Lung (tissue), 12 donors: Measurements from ENCODE around the gene MKLN1. TPM values are rescaled to one million over a fixed set of nuclear protein-coding genes. Genes with fewer than 3 reads are reported as not detected.

ENCODE experiments used
- ATAC-seq: fragments of 200-7000 bp; cut with Tn5 transposase; one replicate; pipeline ENCODE4 v1.9.1; 2020; ENCODE audit warnings: moderate number of reproducible peaks; ENCODE audit not compliant: insufficient read depth, low FRiP score
- DNase-seq, 3 donors: peaks; one replicate each; pipeline ENCODE4 v3.0.0-alpha.2; 2013 to 2017
- H3K27ac ChIP-seq, 2 donors: one replicate each; pipeline ENCODE4 v1.5.1; 2013; ENCODE audit warnings: mild to moderate bottlenecking in 2 of 2, moderate library complexity in 2 of 2, control low read depth in 1 of 2, inconsistent platforms in 1 of 2, low read depth in 1 of 2, low read length in 1 of 2
- H3K27me3 ChIP-seq, 3 donors: one replicate each; pipeline ENCODE4 v1.5.1; 2013; ENCODE audit warnings: low read length in 2 of 3; ENCODE audit not compliant: control insufficient read depth in 3 of 3, insufficient read depth in 3 of 3
- H3K36me3 ChIP-seq, 4 donors: one replicate each; pipeline ENCODE4 v1.5.1; 2013; ENCODE audit warnings: low read length in 4 of 4, mild to moderate bottlenecking in 1 of 4, moderate library complexity in 1 of 4; ENCODE audit not compliant: control insufficient read depth in 4 of 4, insufficient read depth in 4 of 4
- H3K4me1 ChIP-seq, 5 donors: one replicate each; pipeline ENCODE4 v1.5.1; 2013; ENCODE audit warnings: low read length in 5 of 5, mild to moderate bottlenecking in 2 of 5, moderate library complexity in 1 of 5; ENCODE audit not compliant: control insufficient read depth in 5 of 5, insufficient read depth in 5 of 5
- H3K4me3 ChIP-seq: one replicate; pipeline ENCODE4 v1.5.1; 2013; ENCODE audit warnings: mild to moderate bottlenecking, control low read depth, moderate library complexity
- H3K9ac ChIP-seq, 2 donors: one replicate each; pipeline ENCODE4 v1.5.1; 2013; ENCODE audit warnings: low read length in 2 of 2, control low read depth in 1 of 2; ENCODE audit not compliant: insufficient read depth in 1 of 2
- H3K9me3 ChIP-seq, 4 donors: one replicate each; pipeline ENCODE4 v1.5.1; 2013; ENCODE audit warnings: low read length in 3 of 4, mild to moderate bottlenecking in 1 of 4, moderate library complexity in 1 of 4; ENCODE audit not compliant: control insufficient read depth in 4 of 4, insufficient read depth in 3 of 4
- CTCF ChIP-seq: IDR thresholded peaks from 2 replicates; pipeline ENCODE4 v1.5.1; 2012; ENCODE audit warnings: mild to moderate bottlenecking; ENCODE audit errors: control extremely low read depth, extremely low read depth
- WGBS, 2 donors: extraction: QIAGEN DNeasy Blood & Tissue Kit; methylation state at CpG; one replicate each; pipeline ENCODE4 v1.1.7; 2013; 5-methylcytosine and 5-hydroxymethylcytosine counted together
- polyA plus RNA-seq, 2 donors: library from polyadenylated mRNA; stranded (reverse); fragments of 200-250 nt; gene quantifications; one replicate each; pipeline ENCODE4 v1.2.1, GENCODE V29; 2013
- total RNA-seq, 2 donors: library from RNA; depleted of rRNA in 1 of 2; stranded (reverse); fragments of >200 nt in 1 of 2; gene quantifications; one replicate each; pipeline ENCODE4 v1.2.1, GENCODE V29; 2014 to 2021
- donor health status: control.
- donor health status: control.
- donor health status: Bipolar disorder and iron deficiency.
- donor health status: healthy.
- donor health status: DM: yes; HTN: yes; CAD: no.

The MKLN1 gene
- total and polyA plus RNA-seq, 4 donors: 11.6 to 135 (median 27.4) TPM

- Histone ChIP-seq H3K4me1 (peaks cover 0 to 9% (median 0%) of the 10 kb centered on the region in 5 donors), H3K4me3 (no peak overlapping the region), H3K27me3 (no peaks in the 10 kb centered on the region), H3K9me3 (no peaks in the 10 kb centered on the region), H3K9ac (no peak overlapping the region), H3K36me3 (no peaks in the 10 kb centered on the region), H3K27ac (no peak overlapping the region)
- ATAC-seq (no peak), DNase-seq (peak in 2 of 3 donors; percentile 23 to 55)
- 67 to 81% methylated on average over 3 of the region's 3 CpGs for WGBS, 2 donors
- TF ChIP-seq CTCF: no peak
Measured at GRCh38 chr7:131346885-131347592, 19.4 kb downstream of the MKLN1 start.

GRCh38 chr7:131352032-131352431, 24.4 kb downstream of the MKLN1 start:
- Histone ChIP-seq H3K27me3 (no peaks in the 10 kb centered on the region), H3K4me1 (peaks cover 0 to 21% (median 8%) of the 10 kb centered on the region in 5 donors), H3K9me3 (no peaks in the 10 kb centered on the region), H3K27ac (no peak overlapping the region), H3K9ac (no peak overlapping the region), H3K4me3 (no peak overlapping the region), H3K36me3 (peaks cover 0 to 1% (median 0%) of the 10 kb centered on the region in 4 donors)
- DNase-seq (no peak), ATAC-seq (no peak)
- WGBS, 2 donors: 87 to 97% methylated on average over 2 of the region's 2 CpGs
- TF ChIP-seq CTCF: no peak

- no peaks in the 10 kb centered on the region for H3K27me3 ChIP-seq
- H3K36me3 ChIP-seq: peaks cover 0 to 1% (median 0%) of the 10 kb centered on the region in 4 donors
- H3K27ac ChIP-seq: no peak overlapping the region
- ATAC-seq: no peak
- DNase-seq: peak in 1 of 3 donors; percentile 14
- no peak overlapping the region for H3K4me3 ChIP-seq
- H3K9me3 ChIP-seq: no peaks in the 10 kb centered on the region
- H3K4me1 ChIP-seq: peaks cover 0 to 20% (median 7%) of the 10 kb centered on the region in 5 donors
- WGBS, 2 donors: 41 to 53% methylated on average over 3 of the region's 3 CpGs
- H3K9ac ChIP-seq: no peak overlapping the region
- TF ChIP-seq CTCF: no peak
Measured at GRCh38 chr7:131354390-131354789, 26.7 kb downstream of the MKLN1 start.
